ENCODE data around the gene RERE.

Gene RERE

GRCh38 chr1:8397511-8397910 is 419.9 kb downstream of the RERE start:
- H3K4me3 ChIP-seq = no peak overlapping the region
- peaks cover 62% of the 10 kb centered on the region for H3K4me1 ChIP-seq
- H3K9ac ChIP-seq = no peak overlapping the region
- H4K20me1 ChIP-seq = peaks cover 84% of the 10 kb centered on the region
- no peak for TF ChIP-seq Cebpa-rat (IDR thresholded peaks at IDR 0.05)
- H3K27me3 ChIP-seq = no peaks in the 10 kb centered on the region
- peak overlapping the region; percentile 89 for H3K4me2 ChIP-seq
- peaks cover 34% of the 10 kb centered on the region for H3K36me3 ChIP-seq
- peaks cover 6% of the 10 kb centered on the region; the same call in 1 of the 2 replicates for H3K9me3 ChIP-seq
- H3K27ac ChIP-seq = no peak overlapping the region

DNA sequence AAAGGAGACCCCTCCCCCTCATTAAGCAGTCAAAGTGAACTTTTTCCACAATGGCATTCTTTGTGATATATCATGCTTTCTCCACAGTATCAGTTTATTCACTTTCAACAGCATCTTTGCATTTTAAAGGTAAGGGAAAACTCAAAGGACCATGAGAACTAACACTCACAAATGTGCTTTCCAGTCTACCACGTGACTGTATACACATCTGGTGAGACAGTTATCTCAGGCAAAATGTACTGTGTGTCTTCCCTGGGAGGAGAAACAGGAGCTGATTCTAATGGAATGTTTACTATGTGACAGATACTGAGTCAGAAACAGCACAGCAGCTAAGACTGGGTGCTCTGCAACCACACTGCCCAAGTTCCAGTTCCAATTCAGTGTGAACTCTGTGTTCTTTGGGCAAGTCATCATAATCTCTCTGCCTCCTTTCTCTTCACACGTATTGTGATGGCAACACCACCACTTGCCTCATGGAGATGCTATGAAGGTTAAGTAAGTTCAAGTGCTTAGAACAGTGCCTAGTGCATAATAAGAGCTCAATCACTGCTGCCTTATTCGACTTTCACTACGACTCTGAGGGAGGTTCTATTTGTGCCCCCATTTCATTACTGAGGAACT is 420.5 kb downstream of the RERE start:
- H3K36me3 ChIP-seq = peaks cover 29% of the 10 kb centered on the region
- H4K20me1 ChIP-seq = peaks cover 84% of the 10 kb centered on the region
- H3K9ac ChIP-seq = no peak overlapping the region
- no peaks in the 10 kb centered on the region for H3K27me3 ChIP-seq
- no peak for TF ChIP-seq Cebpa-rat (IDR thresholded peaks at IDR 0.05)
- H3K4me2 ChIP-seq = peak overlapping the region; percentile 89
- H3K4me3 ChIP-seq = no peak overlapping the region
- no peak overlapping the region for H3K27ac ChIP-seq
- H3K4me1 ChIP-seq = peaks cover 63% of the 10 kb centered on the region
- H3K9me3 ChIP-seq = peaks cover 6% of the 10 kb centered on the region; the same call in 1 of the 2 replicates

GRCh38 chr1:8396083-8396785 is 421.2 kb downstream of the RERE start:
- H3K4me1 ChIP-seq = peaks cover 63% of the 10 kb centered on the region
- H3K36me3 ChIP-seq = peaks cover 23% of the 10 kb centered on the region
- peaks cover 6% of the 10 kb centered on the region; the same call in 1 of the 2 replicates for H3K9me3 ChIP-seq
- H3K27me3 ChIP-seq = no peaks in the 10 kb centered on the region
- peak overlapping the region; percentile 57 for H3K27ac ChIP-seq
- H4K20me1 ChIP-seq = peaks cover 85% of the 10 kb centered on the region
- H3K9ac ChIP-seq = peak overlapping the region; percentile 37; the same call in 1 of the 2 replicates
- H3K4me2 ChIP-seq = peak overlapping the region; percentile 89
- no peak for TF ChIP-seq Cebpa-rat (IDR thresholded peaks at IDR 0.05)
- peak overlapping the region; percentile 46 for H3K4me3 ChIP-seq

DNA sequence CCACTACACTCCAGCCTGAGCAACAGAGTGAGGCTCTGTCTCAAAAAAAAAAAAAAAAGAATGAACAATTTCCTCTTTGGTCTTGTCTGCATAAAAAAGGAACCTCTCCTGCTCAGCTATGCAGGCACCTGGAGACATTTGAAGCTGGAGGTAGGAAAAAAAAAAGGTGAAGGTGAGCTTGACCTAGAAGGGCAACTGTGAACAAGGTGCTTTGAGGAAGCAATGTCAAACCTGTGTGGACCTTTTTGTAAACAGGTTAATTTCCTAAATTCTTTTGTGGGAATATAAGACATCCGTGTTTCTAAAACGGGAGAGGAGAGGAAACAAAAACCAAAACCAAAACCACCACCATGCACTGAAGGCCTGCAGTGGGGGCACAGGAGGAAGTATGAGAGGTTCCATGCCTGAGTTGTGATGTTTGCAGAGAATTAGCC is 422.0 kb downstream of the RERE start:
- Histone ChIP-seq H3K4me2 (peak overlapping the region; percentile 89), H3K4me1 (peaks cover 68% of the 10 kb centered on the region), H3K27ac (peak overlapping the region; percentile 57), H3K4me3 (peak overlapping the region; percentile 46), H3K9ac (peak overlapping the region; percentile 37; the same call in 1 of the 2 replicates), H3K27me3 (no peaks in the 10 kb centered on the region), H3K36me3 (peaks cover 21% of the 10 kb centered on the region), H4K20me1 (peaks cover 88% of the 10 kb centered on the region), H3K9me3 (peaks cover 4% of the 10 kb centered on the region; the same call in 1 of the 2 replicates)
- TF ChIP-seq Cebpa-rat (IDR thresholded peaks at IDR 0.05) = no peak

GRCh38 chr1:8394456-8395321 is 422.8 kb downstream of the RERE start:
- Histone ChIP-seq H3K36me3 (peaks cover 23% of the 10 kb centered on the region), H3K4me3 (peak overlapping the region; percentile 46; the same call in 1 of the 2 replicates), H3K4me1 (peaks cover 75% of the 10 kb centered on the region), H4K20me1 (peaks cover 93% of the 10 kb centered on the region), H3K9me3 (no peaks in the 10 kb centered on the region), H3K4me2 (peak overlapping the region; percentile 89), H3K27me3 (no peaks in the 10 kb centered on the region), H3K27ac (peak overlapping the region; percentile 57; the same call in 1 of the 2 replicates), H3K9ac (no peak overlapping the region)
- TF ChIP-seq Cebpa-rat (IDR thresholded peaks at IDR 0.05) = no peak

DNA sequence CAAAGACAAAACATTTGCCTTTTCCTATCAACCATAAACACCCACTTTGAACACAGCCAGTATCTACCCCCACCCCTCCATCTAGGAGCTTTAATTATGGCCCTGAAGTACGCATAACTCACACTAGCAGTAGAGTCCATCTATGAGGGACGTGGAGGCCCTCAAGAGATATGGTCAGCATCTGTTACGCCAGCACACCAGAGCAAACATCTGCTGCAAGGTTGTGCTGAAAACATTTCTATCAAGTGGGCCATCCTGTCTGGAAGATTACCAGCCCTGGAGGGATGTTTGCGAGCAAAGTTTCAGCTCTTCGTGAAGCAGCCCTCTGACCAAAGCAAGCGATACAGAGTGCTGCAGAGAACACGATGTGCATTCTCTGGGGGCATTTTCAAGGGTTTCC is 424.9 kb downstream of the RERE start:
- peaks cover 33% of the 10 kb centered on the region for H3K36me3 ChIP-seq
- no peak overlapping the region for H3K4me2 ChIP-seq
- peaks cover 82% of the 10 kb centered on the region for H3K4me1 ChIP-seq
- H4K20me1 ChIP-seq = peaks cover 100% of the 10 kb centered on the region
- no peaks in the 10 kb centered on the region for H3K27me3 ChIP-seq
- H3K9me3 ChIP-seq = no peaks in the 10 kb centered on the region
- TF ChIP-seq Cebpa-rat (IDR thresholded peaks at IDR 0.05) = no peak
- H3K4me3 ChIP-seq = no peak overlapping the region
- H3K27ac ChIP-seq = no peak overlapping the region
- no peak overlapping the region for H3K9ac ChIP-seq

GRCh38 chr1:8390707-8391106 is 426.7 kb downstream of the RERE start:
- Histone ChIP-seq H3K4me3 (no peak overlapping the region), H3K27ac (no peak overlapping the region), H3K4me2 (no peak overlapping the region), H3K27me3 (no peaks in the 10 kb centered on the region), H4K20me1 (peaks cover 97% of the 10 kb centered on the region), H3K36me3 (peaks cover 33% of the 10 kb centered on the region), H3K9ac (no peak overlapping the region), H3K9me3 (no peaks in the 10 kb centered on the region), H3K4me1 (peaks cover 79% of the 10 kb centered on the region)
- TF ChIP-seq Cebpa-rat (IDR thresholded peaks at IDR 0.05) = no peak

GRCh38 chr1:8389958-8390535 is 427.4 kb downstream of the RERE start:
- H3K9me3 ChIP-seq = no peaks in the 10 kb centered on the region
- H3K4me2 ChIP-seq = no peak overlapping the region
- H3K27me3 ChIP-seq = no peaks in the 10 kb centered on the region
- no peak for TF ChIP-seq Cebpa-rat (IDR thresholded peaks at IDR 0.05)
- H3K9ac ChIP-seq = no peak overlapping the region
- H3K27ac ChIP-seq = no peak overlapping the region
- H3K4me1 ChIP-seq = peaks cover 78% of the 10 kb centered on the region
- H4K20me1 ChIP-seq = peaks cover 97% of the 10 kb centered on the region
- peaks cover 33% of the 10 kb centered on the region for H3K36me3 ChIP-seq
- H3K4me3 ChIP-seq = no peak overlapping the region
